HepG2 (cell line): ENCODE data around the gene BID. TPM values are rescaled to one million over a fixed set of nuclear protein-coding genes. Genes with fewer than 3 reads are reported as not detected.

Experiments
- ASH2L ChIP-seq: fragments of 300-600, 200-600 bp; sonication (generic); IDR thresholded peaks from 2 replicates; pipeline ENCODE4 v1.7.0; 2017; ENCODE audit warnings: low read depth, mild to moderate bottlenecking, moderate library complexity, mixed read lengths, low read length; ENCODE audit not compliant: insufficient read length
- ATM ChIP-seq: fragments of 450-650 bp; IDR thresholded peaks from 2 replicates; pipeline ENCODE4 v1.7.1; 2017; ENCODE audit warnings: mild to moderate bottlenecking, borderline replicate concordance
- CEBPB ChIP-seq: IDR thresholded peaks from 2 replicates; pipeline ENCODE4 v1.6.1; 2011; ENCODE audit warnings: low read depth, low read length, improper control_type of control experiment, borderline replicate concordance
- EZH2 ChIP-seq: conservative IDR thresholded peaks from 2 replicates; pipeline ENCODE4 v1.6.1; 2012; ENCODE audit warnings: mild to moderate bottlenecking, low read depth, low read length, moderate library complexity
- HMG20B ChIP-seq: conservative IDR thresholded peaks from 2 replicates; pipeline ENCODE4 v1.6.1; 2016; ENCODE audit warnings: missing genetic modification reagents, missing compliant biosample characterization
- KLF15 ChIP-seq: sonication (generic); formaldehyde crosslinking; IDR thresholded peaks from 2 replicates; pipeline ENCODE4 v1.8.1; 2023; ENCODE audit warnings: borderline replicate concordance, mild to moderate bottlenecking, inconsistent platforms, missing genetic modification reagents, mixed read lengths
- NFATC3 ChIP-seq: sonication (generic); formaldehyde crosslinking; IDR thresholded peaks from 2 replicates; pipeline ENCODE4 v1.5.1; 2020; ENCODE audit warnings: mild to moderate bottlenecking, missing genetic modification reagents
- NFKBIZ ChIP-seq: IDR thresholded peaks from 2 replicates; pipeline ENCODE4 v1.6.1; 2018; ENCODE audit warnings: missing genetic modification reagents, missing compliant biosample characterization
- SUZ12 ChIP-seq: fragments of 150-350 bp; IDR thresholded peaks from 2 replicates; pipeline ENCODE4 v1.6.1; 2014; ENCODE audit warnings: low read depth, low read length
- ZNF232 ChIP-seq: sonication (generic); formaldehyde crosslinking; IDR thresholded peaks from 2 replicates; pipeline ENCODE4 v1.4.0; 2020; ENCODE audit warnings: missing genetic modification reagents, borderline replicate concordance
- ZNF235 ChIP-seq: sonication (generic); formaldehyde crosslinking; IDR thresholded peaks from 2 replicates; pipeline ENCODE4 v1.8.1; 2023; ENCODE audit warnings: mild to moderate bottlenecking, missing genetic modification reagents, borderline replicate concordance
- polyA plus RNA-seq, 8 experiments: library from polyadenylated mRNA; depleted of rRNA in 3 of 8; stranded (reverse) in 7 of 8; unstranded in 1 of 8; fragments of >200 nt; fragmentation: Illumina TruSeq in 4 of 8; extraction: Trizol in 4 of 8; gene quantifications; 2 replicates each; pipeline versions ENCODE4 v1.2.1 to v1.2.3, GENCODE V29; 2011 to 2016; ENCODE audit warnings: low read depth in 4 of 8, missing spikeins in 1 of 8, mixed read lengths in 1 of 8; ENCODE audit not compliant: insufficient read depth in 1 of 8
- total RNA-seq, 5 experiments: library from RNA; depleted of rRNA; stranded (reverse); fragments of >200 nt; fragmentation: Illumina TruSeq; extraction: Trizol; gene quantifications; 2 replicates each; pipeline ENCODE4 v1.2.3, GENCODE V29; 2016; ENCODE audit warnings: low read depth in 1 of 5
- TF ChIP-seq, protein P1 (sequence below): IDR thresholded peaks from 2 replicates; pipeline ENCODE4 v1.6.1; 2012; ENCODE audit warnings: low read length, improper control_type of control experiment
- TF ChIP-seq, protein P2 (sequence below): sonication (generic); formaldehyde crosslinking; IDR thresholded peaks from 2 replicates; pipeline ENCODE4 v1.4.0; 2020; ENCODE audit warnings: missing genetic modification reagents, low read depth, mild to moderate bottlenecking, borderline replicate concordance
- TF ChIP-seq, protein P3 (sequence below): sonication (generic); formaldehyde crosslinking; IDR thresholded peaks from 2 replicates; pipeline ENCODE4 v1.4.0; 2020; ENCODE audit warnings: missing genetic modification reagents, mild to moderate bottlenecking, borderline replicate concordance
- TF ChIP-seq, protein P4 (sequence below): sonication (generic); formaldehyde crosslinking; IDR thresholded peaks from 2 replicates; pipeline ENCODE4 v1.8.1; 2023; ENCODE audit warnings: missing genetic modification reagents, mild to moderate bottlenecking, borderline replicate concordance
- TF ChIP-seq, protein P5 (sequence below): sonication (generic); formaldehyde crosslinking; IDR thresholded peaks from 2 replicates; pipeline ENCODE4 v1.4.0; 2020; ENCODE audit warnings: mild to moderate bottlenecking, missing genetic modification reagents

Gene BID
- total and polyA plus RNA-seq, 2 of the 13 experiments (the other 11 are each of a cell fraction or from before 2014, with no cell fraction given) = 35.3 to 51.7 TPM

DNA sequence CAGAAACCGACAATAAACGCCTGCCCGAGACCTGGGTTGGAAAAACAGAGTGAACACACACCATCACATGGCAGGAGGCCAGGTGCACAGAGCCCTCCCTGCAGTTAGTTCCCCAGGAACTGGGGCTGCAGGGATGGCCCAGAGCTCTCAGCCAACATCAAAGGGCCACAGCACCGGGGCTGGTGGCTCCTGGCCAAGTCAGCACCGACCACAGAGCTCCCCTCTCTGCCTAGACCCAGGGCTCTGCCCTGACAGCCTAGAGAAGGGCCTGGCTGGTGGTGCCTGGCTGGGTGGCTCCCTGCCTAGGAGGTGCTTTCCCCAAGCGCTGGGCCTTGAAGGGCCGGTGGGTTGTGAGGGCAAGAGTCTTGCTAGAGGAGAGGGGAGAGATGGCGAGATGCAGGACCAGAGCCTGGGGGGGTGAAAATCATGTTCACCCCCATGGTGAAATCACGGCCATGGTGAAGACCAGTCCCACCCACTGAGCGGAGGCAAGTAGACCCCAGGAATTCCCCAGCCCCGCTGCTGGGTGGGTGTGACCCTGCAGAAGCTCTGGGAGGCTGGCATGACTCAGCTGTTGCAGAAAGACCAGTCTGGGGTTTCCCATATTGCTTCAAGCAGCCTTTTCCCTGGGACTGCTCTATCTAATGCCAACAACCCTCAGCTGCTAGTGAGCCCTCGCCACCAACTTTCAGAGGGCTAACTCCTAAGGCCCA, 7.2 kb upstream of the BID start (continued):
- TF ChIP-seq, protein P1, sequence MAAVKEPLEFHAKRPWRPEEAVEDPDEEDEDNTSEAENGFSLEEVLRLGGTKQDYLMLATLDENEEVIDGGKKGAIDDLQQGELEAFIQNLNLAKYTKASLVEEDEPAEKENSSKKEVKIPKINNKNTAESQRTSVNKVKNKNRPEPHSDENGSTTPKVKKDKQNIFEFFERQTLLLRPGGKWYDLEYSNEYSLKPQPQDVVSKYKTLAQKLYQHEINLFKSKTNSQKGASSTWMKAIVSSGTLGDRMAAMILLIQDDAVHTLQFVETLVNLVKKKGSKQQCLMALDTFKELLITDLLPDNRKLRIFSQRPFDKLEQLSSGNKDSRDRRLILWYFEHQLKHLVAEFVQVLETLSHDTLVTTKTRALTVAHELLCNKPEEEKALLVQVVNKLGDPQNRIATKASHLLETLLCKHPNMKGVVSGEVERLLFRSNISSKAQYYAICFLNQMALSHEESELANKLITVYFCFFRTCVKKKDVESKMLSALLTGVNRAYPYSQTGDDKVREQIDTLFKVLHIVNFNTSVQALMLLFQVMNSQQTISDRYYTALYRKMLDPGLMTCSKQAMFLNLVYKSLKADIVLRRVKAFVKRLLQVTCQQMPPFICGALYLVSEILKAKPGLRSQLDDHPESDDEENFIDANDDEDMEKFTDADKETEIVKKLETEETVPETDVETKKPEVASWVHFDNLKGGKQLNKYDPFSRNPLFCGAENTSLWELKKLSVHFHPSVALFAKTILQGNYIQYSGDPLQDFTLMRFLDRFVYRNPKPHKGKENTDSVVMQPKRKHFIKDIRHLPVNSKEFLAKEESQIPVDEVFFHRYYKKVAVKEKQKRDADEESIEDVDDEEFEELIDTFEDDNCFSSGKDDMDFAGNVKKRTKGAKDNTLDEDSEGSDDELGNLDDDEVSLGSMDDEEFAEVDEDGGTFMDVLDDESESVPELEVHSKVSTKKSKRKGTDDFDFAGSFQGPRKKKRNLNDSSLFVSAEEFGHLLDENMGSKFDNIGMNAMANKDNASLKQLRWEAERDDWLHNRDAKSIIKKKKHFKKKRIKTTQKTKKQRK = no peak
- TF ChIP-seq ATM = no peak
- TF ChIP-seq HMG20B (CRISPR knock-in tag) = no peak
- TF ChIP-seq, protein P2, sequence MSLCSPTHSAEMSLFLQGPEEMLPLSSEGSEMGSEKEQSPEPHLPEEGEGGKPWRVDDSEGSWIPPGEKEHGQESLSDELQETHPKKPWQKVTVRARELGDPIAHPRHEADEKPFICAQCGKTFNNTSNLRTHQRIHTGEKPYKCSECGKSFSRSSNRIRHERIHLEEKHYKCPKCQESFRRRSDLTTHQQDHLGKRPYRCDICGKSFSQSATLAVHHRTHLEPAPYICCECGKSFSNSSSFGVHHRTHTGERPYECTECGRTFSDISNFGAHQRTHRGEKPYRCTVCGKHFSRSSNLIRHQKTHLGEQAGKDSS (CRISPR knock-in tag) = no peak
- no peak for TF ChIP-seq ZNF232 (CRISPR knock-in tag)
- no peak for TF ChIP-seq ZNF235 (CRISPR knock-in tag)
- TF ChIP-seq, protein P3, sequence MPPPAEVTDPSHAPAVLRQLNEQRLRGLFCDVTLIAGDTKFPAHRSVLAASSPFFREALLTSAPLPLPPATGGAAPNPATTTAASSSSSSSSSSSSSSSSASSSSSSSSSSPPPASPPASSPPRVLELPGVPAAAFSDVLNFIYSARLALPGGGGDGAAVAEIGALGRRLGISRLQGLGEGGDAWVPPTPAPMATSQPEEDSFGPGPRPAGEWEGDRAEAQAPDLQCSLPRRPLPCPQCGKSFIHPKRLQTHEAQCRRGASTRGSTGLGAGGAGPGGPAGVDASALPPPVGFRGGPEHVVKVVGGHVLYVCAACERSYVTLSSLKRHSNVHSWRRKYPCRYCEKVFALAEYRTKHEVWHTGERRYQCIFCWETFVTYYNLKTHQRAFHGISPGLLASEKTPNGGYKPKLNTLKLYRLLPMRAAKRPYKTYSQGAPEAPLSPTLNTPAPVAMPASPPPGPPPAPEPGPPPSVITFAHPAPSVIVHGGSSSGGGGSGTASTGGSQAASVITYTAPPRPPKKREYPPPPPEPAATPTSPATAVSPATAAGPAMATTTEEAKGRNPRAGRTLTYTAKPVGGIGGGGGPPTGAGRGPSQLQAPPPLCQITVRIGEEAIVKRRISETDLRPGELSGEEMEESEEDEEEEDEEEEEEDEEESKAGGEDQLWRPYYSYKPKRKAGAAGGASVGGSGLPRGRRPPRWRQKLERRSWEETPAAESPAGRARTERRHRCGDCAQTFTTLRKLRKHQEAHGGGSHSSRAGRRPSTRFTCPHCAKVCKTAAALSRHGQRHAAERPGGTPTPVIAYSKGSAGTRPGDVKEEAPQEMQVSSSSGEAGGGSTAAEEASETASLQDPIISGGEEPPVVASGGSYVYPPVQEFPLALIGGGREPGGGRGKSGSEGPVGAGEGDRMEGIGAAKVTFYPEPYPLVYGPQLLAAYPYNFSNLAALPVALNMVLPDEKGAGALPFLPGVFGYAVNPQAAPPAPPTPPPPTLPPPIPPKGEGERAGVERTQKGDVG (CRISPR knock-in tag) = no peak
- TF ChIP-seq, protein P4, sequence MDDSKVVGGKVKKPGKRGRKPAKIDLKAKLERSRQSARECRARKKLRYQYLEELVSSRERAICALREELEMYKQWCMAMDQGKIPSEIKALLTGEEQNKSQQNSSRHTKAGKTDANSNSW (CRISPR knock-in tag) = no peak
- TF ChIP-seq SUZ12 = no peak
- no peak for TF ChIP-seq EZH2
- TF ChIP-seq NFATC3 (CRISPR knock-in tag) = 0 out of 2 replicates have a peak, but pooled peaks have one; percentile 24
- no peak for TF ChIP-seq ASH2L
- no peak for TF ChIP-seq NFKBIZ (CRISPR knock-in tag)
- TF ChIP-seq, protein P5, sequence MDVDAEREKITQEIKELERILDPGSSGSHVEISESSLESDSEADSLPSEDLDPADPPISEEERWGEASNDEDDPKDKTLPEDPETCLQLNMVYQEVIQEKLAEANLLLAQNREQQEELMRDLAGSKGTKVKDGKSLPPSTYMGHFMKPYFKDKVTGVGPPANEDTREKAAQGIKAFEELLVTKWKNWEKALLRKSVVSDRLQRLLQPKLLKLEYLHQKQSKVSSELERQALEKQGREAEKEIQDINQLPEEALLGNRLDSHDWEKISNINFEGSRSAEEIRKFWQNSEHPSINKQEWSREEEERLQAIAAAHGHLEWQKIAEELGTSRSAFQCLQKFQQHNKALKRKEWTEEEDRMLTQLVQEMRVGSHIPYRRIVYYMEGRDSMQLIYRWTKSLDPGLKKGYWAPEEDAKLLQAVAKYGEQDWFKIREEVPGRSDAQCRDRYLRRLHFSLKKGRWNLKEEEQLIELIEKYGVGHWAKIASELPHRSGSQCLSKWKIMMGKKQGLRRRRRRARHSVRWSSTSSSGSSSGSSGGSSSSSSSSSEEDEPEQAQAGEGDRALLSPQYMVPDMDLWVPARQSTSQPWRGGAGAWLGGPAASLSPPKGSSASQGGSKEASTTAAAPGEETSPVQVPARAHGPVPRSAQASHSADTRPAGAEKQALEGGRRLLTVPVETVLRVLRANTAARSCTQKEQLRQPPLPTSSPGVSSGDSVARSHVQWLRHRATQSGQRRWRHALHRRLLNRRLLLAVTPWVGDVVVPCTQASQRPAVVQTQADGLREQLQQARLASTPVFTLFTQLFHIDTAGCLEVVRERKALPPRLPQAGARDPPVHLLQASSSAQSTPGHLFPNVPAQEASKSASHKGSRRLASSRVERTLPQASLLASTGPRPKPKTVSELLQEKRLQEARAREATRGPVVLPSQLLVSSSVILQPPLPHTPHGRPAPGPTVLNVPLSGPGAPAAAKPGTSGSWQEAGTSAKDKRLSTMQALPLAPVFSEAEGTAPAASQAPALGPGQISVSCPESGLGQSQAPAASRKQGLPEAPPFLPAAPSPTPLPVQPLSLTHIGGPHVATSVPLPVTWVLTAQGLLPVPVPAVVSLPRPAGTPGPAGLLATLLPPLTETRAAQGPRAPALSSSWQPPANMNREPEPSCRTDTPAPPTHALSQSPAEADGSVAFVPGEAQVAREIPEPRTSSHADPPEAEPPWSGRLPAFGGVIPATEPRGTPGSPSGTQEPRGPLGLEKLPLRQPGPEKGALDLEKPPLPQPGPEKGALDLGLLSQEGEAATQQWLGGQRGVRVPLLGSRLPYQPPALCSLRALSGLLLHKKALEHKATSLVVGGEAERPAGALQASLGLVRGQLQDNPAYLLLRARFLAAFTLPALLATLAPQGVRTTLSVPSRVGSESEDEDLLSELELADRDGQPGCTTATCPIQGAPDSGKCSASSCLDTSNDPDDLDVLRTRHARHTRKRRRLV (CRISPR knock-in tag) = no peak
- TF ChIP-seq KLF15 (CRISPR knock-in tag) = no peak
- TF ChIP-seq CEBPB = 0 out of 2 replicates have a peak, but pooled peaks have one; percentile 2
